GM19238 (cell line): ENCODE data around the gene SBF1.

ENCODE experiments used
- DNase-seq: peaks from one replicate; pipeline ENCODE4 v3.0.0; 2011; ENCODE audit warnings: low spot score; ENCODE audit not compliant: insufficient read length

The SBF1 gene

GRCh38 chr22:50483977-50484853 lies 9.4 kb upstream of the SBF1 start:
- no peak for DNase-seq

- no peak for DNase-seq
These were observed 8.7 kb upstream of the SBF1 start for GRCh38 chr22:50483556-50483955.

DNA sequence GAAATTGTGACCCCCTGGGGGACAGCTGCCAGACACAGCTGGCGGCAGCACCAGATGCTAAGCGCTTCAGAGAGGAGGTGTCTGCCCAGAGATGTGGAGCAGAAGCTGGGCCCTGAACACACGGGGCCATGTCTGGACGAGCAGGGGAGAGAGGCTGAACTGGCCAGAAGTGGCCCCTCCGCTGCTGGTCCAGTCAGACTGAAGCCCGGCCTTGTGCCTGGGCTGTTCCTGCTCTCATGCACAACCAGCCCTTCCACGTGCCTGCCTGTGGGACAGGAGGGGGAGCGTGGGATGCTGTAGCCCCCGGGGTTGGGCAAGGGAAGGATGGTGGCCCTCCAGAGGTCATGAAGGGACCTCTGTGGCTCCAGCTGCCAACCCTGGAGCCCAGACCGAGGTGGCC lies 8.3 kb upstream of the SBF1 start:
- no peak for DNase-seq

- DNase-seq = no peak
These were observed 7.6 kb upstream of the SBF1 start for GRCh38 chr22:50482107-50483074.

- DNase-seq = peak; percentile 70
These were observed 6.7 kb upstream of the SBF1 start, which contains the start of gene ADM2 for GRCh38 chr22:50481440-50482106. Gene ADM2 (plus strand): TSS chr22:50481543. CDS start chr22:50481848, 305 bp downstream.

DNA sequence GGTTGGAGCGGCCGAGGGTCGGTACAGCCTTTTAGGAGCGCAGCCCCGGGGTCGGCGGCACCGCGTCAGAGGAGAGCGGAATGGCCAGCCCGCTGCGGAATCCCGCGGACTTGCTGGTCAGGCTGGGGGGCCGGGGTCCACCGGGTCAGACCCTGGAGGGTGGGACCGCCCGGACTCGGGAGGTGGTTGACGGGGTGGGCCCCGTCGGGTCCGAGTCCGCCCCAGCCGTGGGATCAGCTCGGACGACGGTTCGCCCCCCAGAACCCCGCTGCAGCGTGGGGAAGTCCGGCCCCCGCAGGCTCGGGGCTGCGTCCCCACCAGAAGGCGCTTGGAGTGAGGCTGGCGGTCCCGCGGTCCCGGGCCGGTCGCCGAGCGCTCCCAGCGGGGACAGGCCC lies 6.2 kb upstream of the SBF1 start:
- DNase-seq = no peak

- DNase-seq = no peak
These were observed 4.9 kb upstream of the SBF1 start for GRCh38 chr22:50479721-50480120.

GRCh38 chr22:50477923-50478322 lies 3.1 kb upstream of the SBF1 start:
- no peak for DNase-seq

DNA sequence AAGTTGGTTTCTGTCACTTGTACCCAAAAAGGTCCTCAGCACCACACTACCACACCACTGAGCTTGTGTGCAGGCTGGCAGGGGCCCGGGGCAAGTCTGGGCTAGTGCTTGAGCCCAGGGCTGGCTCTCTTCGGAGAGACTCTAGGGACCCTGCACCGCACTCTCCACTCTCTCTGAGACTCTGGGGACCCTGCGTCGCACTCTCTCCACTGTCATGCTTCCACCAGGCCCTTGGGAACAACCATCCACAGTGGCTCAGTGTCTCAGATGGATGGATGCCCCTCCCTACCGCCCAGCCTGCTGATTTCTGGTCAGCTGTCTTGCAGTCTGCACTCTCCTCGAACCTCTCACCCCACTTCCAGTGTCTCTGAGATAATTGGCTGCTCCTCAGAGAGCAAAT lies 2.0 kb upstream of the SBF1 start:
- DNase-seq = no peak

DNA sequence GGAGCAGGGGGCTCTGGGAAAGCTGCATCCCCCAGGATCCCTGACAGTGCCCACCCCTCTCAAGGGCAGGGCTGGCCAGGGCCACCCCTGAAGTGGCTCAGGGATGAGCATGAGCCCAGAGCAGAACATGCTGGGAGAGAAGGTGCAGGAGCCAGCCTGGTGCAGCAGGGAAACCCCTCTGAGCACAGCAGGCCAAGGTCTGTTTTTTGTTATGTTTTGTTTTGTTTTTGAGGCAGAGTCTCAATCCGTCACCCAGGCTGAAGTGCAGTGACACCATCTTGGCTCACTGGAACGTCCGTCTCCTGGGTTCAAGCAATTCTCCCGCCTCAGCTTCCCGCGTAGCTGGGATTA lies 792 bp upstream of the SBF1 start:
- DNase-seq = no peak

DNA sequence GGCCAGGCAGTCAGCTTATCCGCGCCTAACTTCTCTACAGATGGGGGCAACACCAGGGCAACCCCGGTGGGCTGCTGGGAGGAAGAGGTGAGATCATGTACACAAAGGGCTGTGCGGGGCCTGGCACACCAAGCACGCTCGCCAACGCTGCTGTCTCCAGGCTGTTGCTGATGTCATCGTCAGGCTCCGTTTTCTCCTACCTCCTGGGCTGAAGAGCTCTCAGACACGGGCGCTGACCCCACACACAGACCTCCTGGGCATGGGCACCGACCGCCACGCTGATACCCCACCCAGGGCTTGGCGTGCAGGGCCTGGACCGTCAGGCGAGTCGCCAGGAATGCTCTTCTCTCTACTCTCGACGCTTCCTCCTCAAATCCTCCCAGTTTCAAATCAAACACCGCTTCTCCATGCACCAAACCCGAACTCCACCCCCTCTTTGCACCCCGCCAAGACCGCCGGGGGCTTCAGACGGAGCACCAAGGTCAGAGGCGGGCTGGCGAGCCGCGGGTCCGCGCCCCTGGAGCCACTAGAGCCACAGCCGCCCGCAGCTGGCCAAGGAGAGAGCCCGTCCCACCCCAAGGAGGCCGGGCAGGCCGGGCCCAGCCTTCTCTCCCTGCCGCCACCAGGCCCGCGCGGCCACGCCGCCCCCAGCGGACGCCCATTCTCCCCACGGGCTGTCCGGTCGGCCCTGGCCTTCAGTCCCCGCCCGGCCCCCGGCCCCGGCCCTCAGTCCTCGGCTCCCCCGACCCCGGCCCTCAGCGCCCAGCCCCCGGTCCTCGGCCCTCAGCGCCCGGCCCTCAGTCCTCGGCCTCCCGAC lies 772 bp downstream of the SBF1 start:
- DNase-seq = no peak

DNA sequence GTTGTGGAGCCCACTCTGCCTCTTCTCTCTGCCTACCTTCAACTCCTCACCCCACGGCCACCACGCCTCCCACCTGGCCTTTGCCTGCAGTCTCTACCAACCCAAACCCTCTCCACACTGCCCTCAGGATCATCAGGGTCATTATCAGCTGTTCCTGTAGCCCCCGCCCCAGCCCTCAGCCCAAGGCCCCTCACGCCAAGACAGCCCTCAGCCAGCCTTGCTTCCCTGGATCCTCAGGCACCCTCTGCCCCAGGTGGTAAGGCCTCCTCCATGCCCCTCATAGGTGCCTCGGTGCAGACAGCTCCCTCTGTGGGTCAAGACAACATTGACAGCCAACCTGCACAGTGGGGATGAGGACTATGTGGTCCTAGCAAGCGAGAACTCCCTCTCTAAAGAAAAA lies 1.7 kb downstream of the SBF1 start:
- DNase-seq = no peak

DNA sequence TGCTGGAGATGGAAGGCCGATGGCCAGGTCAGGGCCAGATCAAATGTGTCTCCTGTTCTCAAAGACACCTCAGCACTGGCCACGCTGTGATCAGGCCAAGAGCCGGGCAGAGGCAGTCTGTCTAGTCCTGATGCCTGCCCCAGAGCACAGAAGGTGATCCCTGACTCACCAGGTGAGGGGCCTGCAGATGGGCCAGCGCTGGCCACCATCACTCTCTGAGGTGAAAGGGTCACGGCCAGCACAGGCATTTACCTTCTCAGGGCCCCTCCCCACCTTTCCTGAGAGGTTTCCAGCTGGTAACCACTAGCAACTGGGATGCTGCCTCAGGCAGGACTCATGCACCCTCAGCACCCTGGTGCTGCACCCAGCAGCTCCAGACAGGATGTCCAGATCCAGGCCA lies 2.9 kb downstream of the SBF1 start:
- no peak for DNase-seq

GRCh38 chr22:50471197-50471847 lies 3.5 kb downstream of the SBF1 start:
- DNase-seq = no peak

GRCh38 chr22:50470491-50470890 lies 4.3 kb downstream of the SBF1 start:
- no peak for DNase-seq

GRCh38 chr22:50469377-50470305 lies 5.2 kb downstream of the SBF1 start:
- peak; percentile 95 for DNase-seq

DNA sequence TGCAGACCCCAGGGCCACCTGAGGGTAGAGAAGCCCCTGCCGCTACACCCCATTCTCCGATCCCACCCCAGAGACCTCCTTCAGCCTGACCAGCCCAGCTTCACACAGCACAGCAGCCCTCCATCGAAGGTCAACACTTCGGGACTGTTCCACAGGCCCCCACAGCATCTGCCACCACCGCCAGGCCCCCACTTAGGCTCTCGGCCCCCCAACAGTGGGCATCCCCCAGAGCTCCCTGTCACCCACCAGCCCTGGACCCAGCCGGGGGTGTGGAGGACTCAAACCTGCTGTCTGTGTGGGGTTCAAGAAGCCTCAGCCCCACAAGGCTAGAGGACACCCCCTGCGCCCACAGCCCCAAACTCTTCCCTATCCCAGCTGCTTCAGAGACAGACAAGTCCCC lies 6.2 kb downstream of the SBF1 start:
- no peak for DNase-seq

DNA sequence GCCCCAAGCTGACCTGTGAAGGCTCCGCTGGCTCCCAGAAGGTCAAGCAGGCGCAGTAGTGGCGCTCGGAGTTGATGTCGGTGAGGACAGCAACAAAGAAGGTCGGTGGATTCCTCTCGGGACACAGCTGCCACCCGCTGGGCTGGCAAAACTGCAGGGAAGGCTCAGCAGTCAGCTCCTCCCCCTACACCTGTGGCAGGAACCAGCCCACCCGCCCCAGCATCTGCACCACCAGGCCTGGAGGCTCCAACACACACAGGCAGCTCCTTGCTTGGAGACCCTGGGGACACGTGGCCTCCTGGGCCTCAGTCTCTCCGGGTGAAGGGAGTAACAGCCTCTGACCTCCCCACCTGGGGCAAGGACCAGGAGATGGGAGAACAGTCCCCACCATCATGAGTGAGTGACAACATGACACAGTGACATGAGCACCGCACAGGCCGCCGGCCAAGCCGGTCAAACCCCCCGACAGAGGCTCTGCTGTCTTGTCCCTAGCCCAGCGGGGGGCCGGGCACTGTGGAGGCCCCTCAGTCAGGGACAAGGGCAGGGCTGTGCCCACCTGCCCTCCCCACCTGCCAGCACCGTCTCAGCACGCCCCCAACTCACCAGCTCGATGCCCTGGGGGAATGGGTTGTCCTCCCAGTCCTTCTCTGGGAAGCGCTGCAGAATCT lies 6.9 kb downstream of the SBF1 start:
- no peak for DNase-seq

GRCh38 chr22:50467341-50467740 lies 7.5 kb downstream of the SBF1 start:
- no peak for DNase-seq
